HFFc6 (cell line): ENCODE data around the gene OMP. TPM values are rescaled to one million over a fixed set of nuclear protein-coding genes. Genes with fewer than 3 reads are reported as not detected.

Source experiments
- DNase-seq: peaks from one replicate; pipeline ENCODE4 v3.0.0-alpha.2; 2018
- H3K27ac Mint-ChIP-seq: 2 replicates; pipeline ENCODE4 v1.8.0; 2020; ENCODE audit warnings: mild to moderate bottlenecking, mixed read lengths
- H3K27me3 Mint-ChIP-seq: 2 replicates; pipeline ENCODE4 v1.8.0; 2021; ENCODE audit warnings: mild to moderate bottlenecking, moderate library complexity, mixed read lengths; ENCODE audit not compliant: insufficient read depth
- H3K36me3 Mint-ChIP-seq: 2 replicates; pipeline ENCODE4 v1.8.0; 2021; ENCODE audit warnings: low read depth, mixed read lengths
- H3K4me1 Mint-ChIP-seq: 2 replicates; pipeline ENCODE4 v1.8.0; 2020; ENCODE audit warnings: low read depth, mixed read lengths
- H3K4me3 Mint-ChIP-seq: 2 replicates; pipeline ENCODE4 v1.8.0; 2020; ENCODE audit warnings: mild to moderate bottlenecking, moderate library complexity, mixed read lengths
- H3K9me3 Mint-ChIP-seq: 2 replicates; pipeline ENCODE4 v1.8.0; 2020; ENCODE audit warnings: mild to moderate bottlenecking, mixed read lengths
- CTCF ChIP-seq: fragments of 200-600 bp; sonication (generic); IDR thresholded peaks from 2 replicates; pipeline ENCODE4 v1.5.0; 2021; ENCODE audit warnings: antibody characterized with exemption, mild to moderate bottlenecking
- total RNA-seq, 6 experiments: library from RNA; stranded (reverse); fragmentation: NEBNext Ultra II Directional; extraction: Animal tissue kit (Norgen Biotek cat#: 25700); gene quantifications; 2 replicates in 1 of 6; 3 replicates in 5 of 6; pipeline ENCODE4 v1.2.3, GENCODE V29; 2021

Gene OMP
- total RNA-seq, 6 experiments from 2014 or later = 0.77 TPM; not detected in 5

GRCh38 chr11:77123591-77123990 is 21.0 kb downstream of the OMP start:
- Mint-ChIP-seq H3K4me3 (no peak overlapping the region), H3K4me1 (peaks cover 11% of the 10 kb centered on the region), H3K27ac (no peak overlapping the region), H3K9me3 (no peaks in the 10 kb centered on the region), H3K36me3 (peaks cover 8% of the 10 kb centered on the region; the same call in 1 of the 2 replicates), H3K27me3 (peaks cover 6% of the 10 kb centered on the region)
- DNase-seq = no peak
- no peak for TF ChIP-seq CTCF

- Mint-ChIP-seq H3K9me3 (no peaks in the 10 kb centered on the region), H3K4me1 (peaks cover 11% of the 10 kb centered on the region), H3K27ac (no peak overlapping the region), H3K27me3 (peaks cover 6% of the 10 kb centered on the region), H3K36me3 (peaks cover 8% of the 10 kb centered on the region; the same call in 1 of the 2 replicates), H3K4me3 (no peak overlapping the region)
- DNase-seq = no peak
- TF ChIP-seq CTCF = no peak
Observed at GRCh38 chr11:77124041-77124440, 21.4 kb downstream of the OMP start.

GRCh38 chr11:77124488-77124887 is 21.8 kb downstream of the OMP start:
- no peak overlapping the region for H3K4me3 Mint-ChIP-seq
- no peak for TF ChIP-seq CTCF
- H3K4me1 Mint-ChIP-seq = peaks cover 11% of the 10 kb centered on the region
- no peak overlapping the region for H3K27ac Mint-ChIP-seq
- DNase-seq = no peak
- H3K27me3 Mint-ChIP-seq = peaks cover 6% of the 10 kb centered on the region
- peaks cover 8% of the 10 kb centered on the region; the same call in 1 of the 2 replicates for H3K36me3 Mint-ChIP-seq
- no peaks in the 10 kb centered on the region for H3K9me3 Mint-ChIP-seq

- DNase-seq = no peak
- Mint-ChIP-seq H3K27me3 (peaks cover 6% of the 10 kb centered on the region), H3K9me3 (no peaks in the 10 kb centered on the region), H3K4me1 (peaks cover 11% of the 10 kb centered on the region), H3K4me3 (no peak overlapping the region), H3K27ac (no peak overlapping the region), H3K36me3 (peaks cover 8% of the 10 kb centered on the region; the same call in 1 of the 2 replicates)
- no peak for TF ChIP-seq CTCF
Observed at GRCh38 chr11:77125191-77125590, 22.6 kb downstream of the OMP start.

GRCh38 chr11:77125695-77126094 is 23.1 kb downstream of the OMP start:
- no peak for DNase-seq
- Mint-ChIP-seq H3K36me3 (peaks cover 5% of the 10 kb centered on the region; the same call in 1 of the 2 replicates), H3K27me3 (peaks cover 6% of the 10 kb centered on the region), H3K9me3 (no peaks in the 10 kb centered on the region), H3K27ac (no peak overlapping the region), H3K4me1 (peaks cover 13% of the 10 kb centered on the region), H3K4me3 (no peak overlapping the region)
- TF ChIP-seq CTCF = no peak
